HG02852 (cell line): ENCODE data around the gene SDE2.

Source experiments
- ATAC-seq: cut with Tn5 transposase; IDR thresholded peaks from one replicate; pipeline ENCODE4 v1.9.1; 2021; ENCODE audit warnings: mild to moderate bottlenecking, moderate library complexity; ENCODE audit not compliant: unreplicated experiment

The SDE2 gene

GRCh38 chr1:225999227-225999911 is at the start of gene SDE2:
SDE2 (minus strand) TSS chr1:225999343; CDS start chr1:225999312, 31 bp downstream.
- ATAC-seq = peak; percentile 80

GRCh38 chr1:226048886-226049285 is 49.7 kb upstream of the SDE2 start:
- no peak for ATAC-seq

- ATAC-seq = no peak
Observed at GRCh38 chr1:226047495-226047894, 48.4 kb upstream of the SDE2 start.

GRCh38 chr1:226046240-226046639 is 47.1 kb upstream of the SDE2 start:
- no peak for ATAC-seq

- ATAC-seq = no peak
Observed at GRCh38 chr1:226044514-226045101, 45.5 kb upstream of the SDE2 start.

DNA sequence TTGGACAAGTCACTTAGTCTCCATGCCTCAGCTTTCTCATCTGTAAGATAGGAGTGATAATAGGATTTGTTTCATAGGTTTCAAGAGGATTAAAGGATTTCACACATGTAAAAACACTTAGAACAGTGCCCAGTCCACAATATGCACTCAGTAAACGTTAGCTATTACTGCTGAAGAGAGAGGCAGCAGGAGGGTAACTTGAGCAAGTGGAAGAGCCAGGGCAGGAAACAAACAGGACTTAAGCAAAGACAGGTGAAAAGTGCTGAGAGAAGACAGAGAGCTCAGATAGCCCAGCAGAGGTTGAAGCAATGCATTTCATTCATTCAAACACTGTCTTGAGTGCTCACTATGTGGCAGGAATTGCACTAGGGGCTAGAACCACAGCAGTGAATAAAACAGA is 42.3 kb upstream of the SDE2 start:
- no peak for ATAC-seq

GRCh38 chr1:226038661-226039060 is 39.5 kb upstream of the SDE2 start:
- no peak for ATAC-seq

DNA sequence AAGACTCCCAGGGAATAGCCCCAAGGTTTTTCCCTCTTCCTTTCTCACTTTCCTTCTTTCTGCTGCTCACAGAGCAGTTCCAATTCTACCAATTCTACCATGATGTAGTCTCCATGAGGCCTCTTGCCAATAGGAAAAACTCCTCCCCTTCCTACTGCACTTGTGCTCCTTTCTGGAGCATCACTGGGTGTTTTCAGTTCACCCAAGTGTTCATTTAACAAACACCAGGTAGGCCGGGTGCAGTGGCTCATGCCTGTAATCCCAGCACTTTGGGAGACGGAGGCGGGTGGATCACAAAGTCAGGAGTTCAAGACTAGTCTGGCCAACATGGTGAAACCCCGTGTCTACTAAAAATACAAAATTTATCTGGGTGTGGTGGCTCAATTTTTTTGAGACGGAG is 36.8 kb upstream of the SDE2 start:
- no peak for ATAC-seq

DNA sequence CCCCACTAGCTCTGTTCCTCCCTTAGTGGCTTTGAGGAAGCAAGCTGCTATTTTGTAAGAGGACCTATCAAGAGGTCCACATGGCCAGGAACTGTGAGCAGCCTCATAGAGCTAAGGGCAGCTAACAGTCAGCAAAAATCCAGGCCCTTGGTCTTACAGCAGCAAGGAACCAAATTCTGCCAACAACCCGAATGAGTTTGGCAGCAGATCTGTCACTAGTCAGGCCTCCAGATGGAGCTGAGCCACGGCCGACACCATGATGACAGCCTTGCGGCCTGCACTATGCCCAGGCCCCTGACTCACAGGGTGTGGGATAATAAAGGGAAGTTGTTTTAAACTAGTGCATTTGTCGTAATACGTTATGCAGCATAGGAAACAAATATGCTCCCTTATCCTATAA is 35.3 kb upstream of the SDE2 start:
- no peak for ATAC-seq

DNA sequence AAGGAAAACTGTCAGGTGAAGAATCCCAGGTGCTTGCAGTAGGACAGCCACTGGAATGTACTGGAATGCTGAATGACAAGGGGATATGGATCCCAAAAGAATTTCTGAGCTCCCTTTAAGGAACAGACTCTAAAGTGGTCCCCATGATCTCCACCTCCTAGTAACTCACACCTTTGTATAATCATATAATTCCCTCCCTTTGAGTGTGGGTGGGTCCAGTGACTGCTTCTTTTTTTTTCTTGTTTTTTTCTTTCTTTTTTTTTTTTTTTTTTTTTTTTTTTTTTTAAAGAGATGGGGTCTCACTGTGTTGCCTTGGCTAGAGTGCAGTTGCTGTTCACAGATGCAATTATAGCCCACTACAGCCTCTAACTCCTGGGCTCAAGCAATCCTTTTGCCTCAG is 34.8 kb upstream of the SDE2 start:
- no peak for ATAC-seq

DNA sequence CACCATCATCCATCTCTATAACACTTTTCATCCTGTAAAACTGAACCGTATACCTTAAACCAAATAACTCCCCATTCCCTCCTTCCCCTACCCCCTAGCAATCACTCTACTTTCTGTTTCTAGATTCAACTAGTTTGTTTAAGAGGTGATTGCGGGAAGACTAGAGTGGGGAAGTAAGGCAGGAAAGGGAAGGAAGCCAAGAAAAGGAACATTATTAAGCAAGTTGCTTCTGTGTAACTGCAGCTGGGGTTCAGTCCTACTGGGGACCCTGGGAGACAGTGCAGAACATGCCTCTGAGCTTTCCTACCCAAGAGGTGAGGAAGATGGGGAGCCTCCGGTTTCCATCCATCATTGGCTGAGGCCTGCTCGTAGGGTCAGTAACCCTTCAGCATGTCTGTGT is 34.4 kb upstream of the SDE2 start:
- ATAC-seq = no peak

- no peak for ATAC-seq
Observed at GRCh38 chr1:226029568-226030225, 30.6 kb upstream of the SDE2 start.

- peak; percentile 84 for ATAC-seq
Observed at GRCh38 chr1:226029093-226029496, 30.0 kb upstream of the SDE2 start.

- no peak for ATAC-seq
Observed at GRCh38 chr1:226027538-226028217, 28.5 kb upstream of the SDE2 start.

DNA sequence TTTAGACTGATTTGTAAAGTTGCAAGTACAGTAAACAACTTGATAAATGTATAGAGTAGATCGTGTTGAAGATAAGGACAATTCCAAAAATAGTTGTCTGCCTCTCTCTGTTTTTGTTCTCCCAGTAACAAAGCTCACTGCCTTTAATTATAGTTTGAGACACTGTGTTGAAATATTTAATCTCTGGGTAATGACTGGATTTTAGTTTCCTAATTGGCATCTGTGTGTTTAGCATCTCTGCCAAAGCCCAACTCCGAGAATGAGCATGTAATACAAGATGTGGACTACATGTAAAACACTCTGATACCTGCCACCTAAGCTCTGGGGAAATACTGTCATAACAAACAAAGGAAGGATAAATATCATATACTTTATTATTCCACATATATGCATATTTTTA is 27.7 kb upstream of the SDE2 start:
- ATAC-seq = no peak

DNA sequence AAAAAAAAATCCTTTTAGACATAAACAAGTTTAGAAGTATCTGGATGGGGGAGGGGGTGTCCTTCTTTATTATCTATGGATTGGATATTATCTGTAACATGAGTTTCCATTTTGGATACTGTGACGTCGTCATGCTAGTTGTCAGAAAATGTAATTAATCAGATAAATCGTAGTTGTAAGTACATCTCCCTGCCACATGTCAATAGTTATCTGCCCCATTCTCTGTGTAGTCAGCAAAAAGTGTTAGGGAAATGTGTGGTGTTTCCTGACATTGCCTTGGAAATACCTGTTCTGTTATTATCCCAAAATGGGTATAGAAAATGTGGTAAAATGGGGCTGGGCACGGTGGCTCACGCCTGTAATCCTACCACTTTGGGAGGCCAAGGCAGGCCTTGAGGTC is 24.6 kb upstream of the SDE2 start:
- no peak for ATAC-seq

DNA sequence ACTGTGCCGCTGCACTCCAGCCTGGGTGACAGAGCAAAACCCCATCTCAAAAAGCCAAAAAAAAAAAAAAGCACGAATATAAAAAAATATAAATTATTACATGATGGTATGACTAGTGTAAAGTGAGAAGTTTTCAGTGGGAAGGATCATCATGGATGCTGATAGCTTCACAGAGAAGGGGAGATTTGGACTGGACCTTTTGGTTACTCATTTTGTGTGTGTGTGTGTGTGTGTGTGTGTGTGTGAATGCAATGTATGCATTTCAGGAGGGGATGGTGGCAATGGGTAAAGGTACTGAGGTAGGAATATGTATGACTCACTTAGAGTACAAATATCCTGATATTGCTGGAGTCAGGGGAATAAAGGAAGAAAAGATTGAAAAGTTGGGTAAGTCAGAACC is 22.7 kb upstream of the SDE2 start:
- no peak for ATAC-seq

GRCh38 chr1:226021401-226021800 is 22.3 kb upstream of the SDE2 start:
- ATAC-seq = no peak

DNA sequence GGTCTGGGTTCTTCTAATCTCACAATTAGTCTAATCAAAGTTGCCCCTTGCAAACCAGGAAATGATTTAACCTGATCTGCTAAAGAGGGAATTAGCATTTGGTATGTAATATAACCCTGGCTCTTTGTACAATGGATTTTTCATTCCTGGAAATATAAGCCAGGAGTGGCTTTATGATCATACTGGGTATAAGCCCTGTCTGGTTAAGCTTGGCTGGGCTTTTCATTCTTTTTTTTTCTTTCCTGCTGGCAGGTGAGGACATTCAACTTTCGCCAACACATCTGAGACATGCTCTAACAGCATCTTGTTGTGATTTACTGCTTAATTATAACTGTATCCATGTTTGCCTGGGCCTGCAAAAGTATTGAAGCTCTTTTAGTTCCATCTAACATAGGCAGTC is 20.4 kb upstream of the SDE2 start:
- no peak for ATAC-seq

GRCh38 chr1:226017070-226017469 is 17.9 kb upstream of the SDE2 start:
- no peak for ATAC-seq

GRCh38 chr1:226009650-226010044 is 10.5 kb upstream of the SDE2 start:
- no peak for ATAC-seq
